HG02943 (cell line): ENCODE results near the gene WDFY1.
"Not testable (repeated sequence)": the region's sequence is repeated elsewhere in the genome, so short reads cannot be mapped to it uniquely, and the experiment has no call there.

Source experiments
- ATAC-seq: cut with Tn5 transposase; IDR thresholded peaks from one replicate; pipeline ENCODE4 v1.9.1; 2021; ENCODE audit warnings: mild to moderate bottlenecking, low read depth, moderate library complexity; ENCODE audit not compliant: unreplicated experiment

WDFY1 gene

DNA sequence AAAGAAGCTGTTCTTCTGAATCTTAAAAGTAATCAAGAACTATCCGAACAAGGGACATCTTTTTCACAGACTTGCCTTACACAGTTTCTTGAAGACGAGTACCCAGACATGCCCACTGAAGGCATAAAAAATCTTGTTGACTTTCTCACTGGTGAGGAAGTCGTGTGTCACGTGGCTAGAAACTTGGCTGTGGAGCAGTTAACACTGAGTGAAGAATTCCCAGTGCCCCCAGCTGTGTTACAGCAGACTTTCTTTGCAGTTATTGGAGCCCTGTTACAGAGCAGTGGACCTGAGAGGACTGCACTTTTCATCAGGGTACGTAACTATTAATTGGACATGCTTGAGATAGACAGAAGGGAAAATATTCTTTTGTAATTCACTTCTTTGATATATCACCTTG is 14.6 kb upstream of the WDFY1 start:
- ATAC-seq, result no peak

DNA sequence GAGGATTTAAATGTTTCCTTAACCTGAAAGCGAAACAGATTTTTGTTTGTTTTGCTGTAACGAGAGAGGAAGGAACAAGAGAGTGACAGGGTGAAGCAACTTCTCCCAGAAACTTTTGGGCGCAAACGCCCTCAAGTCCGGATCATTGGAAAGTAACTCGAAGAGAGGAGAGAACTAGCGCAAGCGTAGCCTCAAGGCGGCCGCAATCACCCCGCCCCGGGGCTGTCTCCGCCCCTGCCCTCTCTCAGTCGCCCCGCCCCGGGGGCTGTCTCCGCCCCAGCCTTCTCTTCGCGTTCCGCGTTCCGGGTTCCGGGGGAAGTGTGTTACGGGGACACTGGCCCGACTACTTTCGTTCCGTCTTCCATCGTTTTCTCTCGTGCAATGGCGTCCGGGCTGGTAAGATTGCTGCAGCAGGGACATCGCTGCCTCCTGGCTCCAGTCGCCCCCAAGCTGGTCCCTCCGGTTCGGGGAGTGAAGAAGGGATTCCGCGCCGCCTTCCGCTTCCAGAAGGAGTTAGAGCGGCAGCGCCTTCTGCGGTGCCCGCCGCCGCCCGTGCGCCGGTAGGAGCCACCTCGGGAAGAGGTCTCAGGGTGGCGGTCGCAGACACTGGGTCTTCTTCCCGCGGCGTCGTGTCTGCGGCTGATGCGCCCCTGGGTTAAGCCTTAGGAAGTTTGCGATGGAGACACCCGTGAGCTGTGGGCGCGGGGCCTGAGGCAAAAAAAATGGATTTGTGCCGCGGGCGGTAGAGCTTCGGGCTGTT is 12.1 kb upstream of the WDFY1 start, which contains the start of gene MRPL44:
Gene MRPL44, plus strand, starts transcription at position 372 of the 760 bp plus-strand sequence. Its CDS starts 10 bp downstream, at position 382.
- peak; percentile 91 for ATAC-seq

GRCh38 chr2:223956300-223956699 is 11.2 kb upstream of the WDFY1 start:
- ATAC-seq, result no peak

- no peak for ATAC-seq
These were observed 9.3 kb upstream of the WDFY1 start for GRCh38 chr2:223954401-223954800.

GRCh38 chr2:223952280-223952968 is 7.3 kb upstream of the WDFY1 start:
- ATAC-seq, result peak; percentile 50

DNA sequence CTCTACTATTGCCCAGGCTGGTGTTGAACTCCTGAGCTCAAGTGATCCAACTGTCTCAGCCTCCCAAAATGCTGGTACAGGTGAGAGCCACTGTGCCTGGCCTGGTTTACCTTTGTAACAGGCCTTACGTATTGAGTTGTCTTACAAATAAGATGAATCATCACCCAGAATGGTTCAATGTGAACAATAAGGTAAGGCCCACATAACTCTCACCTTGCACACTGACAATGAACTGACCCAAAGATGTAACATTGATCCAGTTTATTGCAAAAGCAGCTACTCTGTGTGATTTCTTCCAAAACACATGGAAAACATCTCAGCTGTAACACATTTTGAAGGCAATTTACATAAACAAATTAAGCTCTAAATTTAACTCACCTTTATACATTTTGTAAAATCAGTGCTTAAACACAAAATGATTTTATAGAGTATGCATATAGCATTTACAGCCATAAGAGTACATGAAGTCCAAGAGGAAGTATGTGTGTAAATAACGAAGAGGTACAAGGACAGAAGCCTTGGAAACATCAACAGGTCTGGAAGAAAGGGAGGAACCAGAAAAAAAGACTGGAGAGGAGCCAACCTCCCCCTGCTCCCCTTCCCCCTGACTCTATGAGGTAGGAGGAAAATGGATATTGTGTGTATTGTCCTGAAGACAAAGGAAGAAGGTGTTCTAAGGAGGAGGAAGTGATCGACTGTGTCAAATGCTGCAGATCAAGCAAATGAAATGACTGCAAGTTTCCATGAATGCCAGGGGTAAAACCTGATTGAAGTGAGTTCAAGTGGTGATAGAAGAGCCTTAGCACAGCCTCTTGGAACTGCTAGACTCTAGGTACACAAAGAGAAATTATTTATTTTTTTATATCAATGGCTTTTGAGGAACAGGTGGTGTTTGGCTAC is 5.6 kb upstream of the WDFY1 start:
- ATAC-seq, result no peak

- ATAC-seq, result no peak
These were observed 4.2 kb upstream of the WDFY1 start for GRCh38 chr2:223949241-223949840.

- no peak for ATAC-seq
These were observed 2.6 kb upstream of the WDFY1 start for GRCh38 chr2:223947711-223948205.

GRCh38 chr2:223945755-223946154 is 620 bp upstream of the WDFY1 start:
- no peak for ATAC-seq

- ATAC-seq, result no peak
These were observed 901 bp downstream of the WDFY1 start for GRCh38 chr2:223944166-223944702.

DNA sequence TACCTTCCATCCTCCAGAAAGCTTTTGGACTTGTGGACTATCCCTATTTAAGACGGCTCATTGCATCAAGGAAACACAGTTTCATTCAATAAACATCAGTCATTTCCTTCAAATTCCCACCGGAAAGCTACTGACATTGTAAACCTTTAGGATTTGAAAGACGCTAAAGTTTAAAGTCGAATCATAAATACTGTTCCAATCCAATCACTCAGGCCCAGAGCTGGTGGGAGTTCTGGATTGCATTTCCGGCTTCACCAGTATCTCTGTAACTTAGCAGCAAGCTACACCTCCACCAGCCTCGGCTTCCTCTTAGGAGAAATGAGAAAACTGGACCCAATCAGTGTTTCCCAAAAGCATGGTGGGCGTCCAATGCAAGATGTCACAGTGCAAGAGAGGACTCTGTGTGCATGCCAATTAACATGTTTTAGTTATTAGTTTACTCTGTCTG is 1.6 kb downstream of the WDFY1 start:
- no peak for ATAC-seq

- ATAC-seq, result no peak
These were observed 2.0 kb downstream of the WDFY1 start for GRCh38 chr2:223943135-223943534.

DNA sequence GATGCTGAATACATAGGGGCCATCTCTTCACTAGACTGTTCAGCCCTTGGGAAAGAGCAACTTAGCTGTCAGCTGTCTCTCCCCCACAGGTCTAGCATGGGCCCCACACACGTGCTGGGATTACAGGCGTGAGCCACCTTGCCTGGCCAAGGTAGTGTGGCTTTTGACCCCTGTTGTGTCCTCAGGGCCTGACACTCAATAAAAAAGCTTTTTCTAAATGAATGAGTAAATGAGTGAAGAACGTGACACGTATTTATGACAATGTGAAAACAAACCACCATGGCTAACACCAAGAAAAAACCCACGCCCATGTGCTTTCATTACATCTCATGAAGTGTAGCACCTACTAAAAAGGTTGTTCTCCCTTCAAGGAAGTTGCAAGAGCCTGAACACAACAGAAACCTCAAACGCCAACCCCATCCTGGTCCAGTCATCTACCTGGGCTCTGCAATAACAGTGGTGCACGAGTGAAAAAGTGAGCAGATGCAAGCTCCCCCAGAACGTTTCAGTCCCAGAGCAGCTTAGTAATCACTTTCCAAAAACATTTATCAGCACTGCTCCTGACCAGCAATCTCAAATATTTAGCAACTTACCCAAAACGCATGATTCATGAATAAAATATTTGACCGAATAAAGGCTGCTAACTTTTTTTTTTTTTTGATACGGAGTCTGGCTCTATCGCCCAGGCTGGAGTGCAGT is 3.4 kb downstream of the WDFY1 start:
- peak; percentile 34 for ATAC-seq

GRCh38 chr2:223939438-223939837 is 5.7 kb downstream of the WDFY1 start:
- not testable (repeated sequence) for ATAC-seq

GRCh38 chr2:223937535-223937934 is 7.6 kb downstream of the WDFY1 start:
- ATAC-seq, result no peak

- no peak for ATAC-seq
These were observed 8.2 kb downstream of the WDFY1 start for GRCh38 chr2:223936862-223937326.

GRCh38 chr2:223935459-223936125 is 9.5 kb downstream of the WDFY1 start:
- no peak for ATAC-seq

- no peak for ATAC-seq
These were observed 10.3 kb downstream of the WDFY1 start for GRCh38 chr2:223934870-223935269.
